C1 segment of cervical spinal cord (tissue), 14 donors: ENCODE data around the gene STAT5A.

Experiments
- DNase-seq, 14 donors: peaks; one replicate each; lab custom pipeline; 2025; lab: John Stamatoyannopoulos, UW

The STAT5A gene

DNA sequence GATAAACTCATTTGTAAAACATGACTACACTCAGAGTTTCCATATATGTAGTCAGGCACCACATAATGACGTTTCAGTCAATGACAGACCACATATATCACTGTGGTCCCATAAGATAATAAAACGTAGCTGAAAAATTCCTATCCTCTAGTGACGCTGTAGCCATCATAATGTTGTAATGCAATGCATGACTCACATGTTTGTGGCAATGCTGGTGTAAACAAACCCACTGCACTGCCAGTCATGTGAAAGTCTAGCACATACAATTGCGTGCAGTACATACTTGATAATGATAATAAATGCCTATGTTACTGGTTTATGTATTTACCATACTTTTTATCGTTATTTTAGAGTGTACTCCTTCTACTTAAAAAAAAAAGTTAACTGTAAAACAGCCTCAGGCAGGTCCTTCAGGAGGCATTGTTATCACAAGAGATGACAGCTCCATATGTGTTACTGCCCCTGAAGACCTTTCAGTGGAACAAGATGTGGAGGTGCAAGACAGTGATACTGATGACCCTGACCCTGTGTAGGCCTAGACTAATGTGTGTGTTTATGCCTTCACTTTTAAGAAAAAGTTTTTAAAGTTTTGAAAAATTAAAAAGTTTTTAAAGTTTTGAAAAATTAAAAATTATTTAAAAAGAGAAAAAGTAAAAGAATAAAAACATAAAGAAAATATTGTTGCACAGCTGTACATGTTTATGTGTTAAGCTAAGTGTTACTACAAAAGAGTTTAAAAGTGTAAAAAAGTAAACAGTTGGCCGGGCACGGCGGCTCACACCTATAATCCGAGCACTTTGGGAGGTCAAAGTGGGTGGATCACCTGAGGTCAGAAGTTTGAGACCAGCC, 21.2 kb upstream of the STAT5A start:
- DNase-seq = no peak

DNA sequence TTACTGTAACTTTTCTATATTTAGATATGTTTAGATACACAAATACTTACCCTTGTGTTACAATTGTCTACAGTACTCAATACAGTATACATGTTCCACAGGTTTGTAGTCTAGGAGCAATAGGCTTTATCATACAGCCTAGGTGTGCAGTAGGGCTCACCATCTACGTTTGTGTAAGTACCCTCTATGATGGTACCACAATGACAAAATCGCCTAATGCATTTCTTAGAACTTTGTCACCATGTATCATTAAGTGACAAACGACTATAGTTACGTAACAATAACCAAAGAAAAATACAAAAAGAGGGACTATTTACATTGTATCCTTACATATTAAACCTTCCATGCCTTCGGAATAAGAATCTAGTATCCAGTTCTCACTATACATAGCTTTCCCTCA, 20.1 kb upstream of the STAT5A start:
- DNase-seq = no peak

DNA sequence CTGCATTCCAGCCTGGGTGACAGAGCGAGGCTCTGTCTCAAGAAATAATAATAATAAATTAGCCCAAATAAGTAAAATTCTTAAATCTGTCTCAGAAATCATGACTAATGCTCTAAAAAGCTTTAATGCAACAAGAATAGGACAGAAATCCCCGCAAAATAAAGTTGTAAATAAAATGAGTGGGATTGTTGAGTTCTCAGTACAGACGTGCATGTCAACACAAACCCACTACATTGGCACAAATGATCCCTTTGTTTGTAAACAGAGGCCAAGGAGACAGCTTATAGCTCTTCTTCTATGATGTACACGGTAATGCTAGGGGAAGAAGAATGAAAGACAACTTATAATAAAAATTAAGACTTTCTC, 18.1 kb upstream of the STAT5A start:
- DNase-seq = no peak

DNA sequence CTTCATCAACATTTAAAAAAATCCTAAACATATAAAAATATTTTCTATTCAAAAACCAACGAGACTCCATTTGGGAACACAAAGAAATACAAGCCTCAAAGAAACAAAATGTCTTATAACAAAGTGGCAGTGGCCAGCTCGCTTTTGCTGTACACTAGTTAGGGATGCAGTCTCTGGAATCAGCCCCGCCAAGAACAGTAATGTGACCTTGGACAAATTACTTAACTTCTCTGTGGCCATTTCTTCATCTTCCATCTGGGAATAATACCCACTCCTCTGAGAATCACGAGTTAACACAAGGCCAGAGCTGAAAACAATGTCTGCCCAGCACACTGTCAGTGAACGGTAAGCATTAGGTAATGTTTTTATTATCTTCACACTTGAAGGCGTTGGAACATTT, 17.7 kb upstream of the STAT5A start:
- no peak for DNase-seq

DNA sequence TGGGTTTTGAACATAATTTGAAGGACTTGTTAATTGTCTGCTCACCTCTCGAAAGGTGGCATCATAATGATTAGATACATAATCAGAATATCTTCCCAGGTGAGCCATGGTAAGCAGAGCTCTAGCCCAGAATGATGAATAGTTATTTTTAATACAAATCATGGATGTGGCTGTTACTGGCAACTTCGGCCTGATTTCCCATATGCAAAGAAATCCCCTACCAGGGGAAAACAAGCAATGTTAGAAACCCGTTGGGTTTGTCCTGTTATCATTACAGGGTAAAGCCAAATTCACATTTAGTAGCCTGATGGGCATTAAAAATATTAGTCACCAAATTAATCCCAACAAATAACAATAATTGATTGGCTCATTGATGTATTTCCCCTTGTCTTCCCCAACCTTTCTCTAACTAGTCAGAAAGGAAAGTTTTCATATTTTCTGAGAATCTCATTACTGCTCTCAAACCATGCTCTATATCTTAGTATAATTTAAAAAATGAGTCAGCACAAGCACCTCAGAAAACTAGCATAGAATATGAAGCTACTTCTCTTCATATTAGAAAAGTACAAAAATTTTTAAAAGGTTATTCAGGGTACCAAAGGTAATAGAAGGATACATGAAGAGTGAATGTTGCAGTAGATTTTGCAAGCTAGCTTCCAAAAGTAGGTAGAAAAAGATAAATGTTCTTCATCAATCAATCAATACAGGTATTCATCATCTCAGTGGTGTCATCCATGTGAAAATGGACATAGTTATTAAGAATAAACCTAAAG, 17.1 kb upstream of the STAT5A start:
- no peak for DNase-seq

DNA sequence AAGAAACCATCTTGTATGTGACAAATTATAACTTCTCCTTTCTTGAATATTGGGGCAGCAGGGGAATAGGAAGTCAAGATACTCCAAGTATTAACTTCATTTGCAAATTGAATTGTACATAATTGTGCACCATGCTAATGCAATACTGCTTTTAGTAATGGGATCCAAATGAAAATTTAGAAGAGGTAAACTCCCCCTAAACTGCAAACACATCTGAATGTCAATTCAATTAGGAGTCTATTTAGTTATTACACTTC, 16.6 kb upstream of the STAT5A start:
- DNase-seq = no peak

DNA sequence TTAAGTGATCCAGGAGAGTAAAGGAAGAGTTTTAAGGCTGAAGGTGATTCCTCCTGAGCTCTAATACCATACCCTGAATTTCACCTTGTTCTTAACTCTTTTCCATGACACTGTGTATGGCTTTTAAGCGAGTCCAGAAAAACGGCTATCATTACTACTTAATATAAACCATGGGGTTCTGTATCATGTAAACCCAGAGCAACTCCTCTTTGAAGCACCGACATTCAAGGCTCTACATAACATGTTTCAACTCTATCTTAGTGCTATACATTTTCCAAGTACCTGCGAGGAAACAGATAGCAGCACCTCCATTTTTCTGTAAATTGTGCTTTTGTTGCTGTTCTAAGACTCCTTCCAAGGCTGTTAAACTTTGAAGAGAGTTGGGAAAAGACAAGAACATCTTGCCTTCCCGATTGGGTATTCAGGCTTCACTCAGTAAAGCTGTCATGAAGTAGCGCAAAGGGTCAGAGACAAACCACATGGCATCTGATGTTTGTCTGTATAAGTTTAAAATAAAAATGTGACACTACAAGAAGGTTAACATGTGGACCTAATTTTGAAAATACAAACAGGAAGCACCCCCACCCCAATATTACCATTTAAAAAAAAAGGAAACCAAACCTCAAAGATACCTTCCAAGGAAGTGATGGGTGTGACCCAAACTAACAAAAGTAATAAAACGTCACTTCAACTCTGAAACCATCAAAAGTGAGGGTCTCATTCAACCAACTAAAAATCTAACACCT, 16.0 kb upstream of the STAT5A start:
- no peak for DNase-seq

DNA sequence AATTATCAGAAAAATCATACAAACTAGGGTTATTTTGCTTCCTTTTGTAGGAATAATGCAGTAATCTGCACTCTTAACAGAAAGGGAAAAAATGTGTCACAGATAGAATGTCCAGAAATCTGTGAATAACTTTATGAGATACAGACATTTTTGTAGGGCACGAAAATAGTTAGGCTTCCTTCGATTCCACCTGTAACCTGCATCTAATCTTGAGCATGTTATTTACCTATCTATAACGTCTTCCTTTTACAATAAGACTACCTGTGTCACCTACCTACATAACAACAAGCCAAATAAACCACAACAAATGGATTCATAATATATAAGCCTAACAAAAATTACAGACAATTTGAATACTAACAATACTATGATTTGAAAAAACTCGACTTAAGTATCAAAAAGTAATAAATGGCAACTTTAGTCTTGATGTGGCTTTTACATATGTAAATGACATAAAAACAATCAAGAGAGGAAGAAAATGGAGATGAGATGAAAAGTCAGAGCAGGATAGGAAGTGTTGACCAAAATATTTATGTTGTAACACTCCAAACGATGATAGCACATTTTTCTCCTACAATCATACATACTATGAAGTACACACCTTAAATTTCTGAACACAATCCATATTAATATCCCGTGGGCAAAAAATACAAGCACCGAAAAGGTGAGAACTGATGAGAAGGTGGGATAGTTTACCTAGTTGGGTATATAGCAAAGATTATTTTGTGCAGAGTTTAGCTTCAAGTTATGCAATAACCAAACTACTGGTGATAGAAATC, 14.6 kb upstream of the STAT5A start:
- no peak for DNase-seq

DNA sequence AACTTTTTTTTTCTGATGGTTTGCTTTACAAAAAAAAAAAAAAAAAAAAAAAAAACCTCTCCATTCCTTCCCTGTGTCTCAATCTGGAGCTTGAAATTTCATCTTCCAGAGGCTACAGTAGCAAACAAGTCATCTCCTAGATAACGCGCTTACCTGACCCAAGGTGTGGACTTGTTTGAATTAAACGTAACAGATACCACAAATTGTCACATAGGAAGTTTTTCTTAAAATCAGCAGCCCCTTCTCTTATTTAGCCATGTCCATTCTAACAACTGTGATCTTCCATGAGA, 14.1 kb upstream of the STAT5A start:
- DNase-seq = no peak

DNA sequence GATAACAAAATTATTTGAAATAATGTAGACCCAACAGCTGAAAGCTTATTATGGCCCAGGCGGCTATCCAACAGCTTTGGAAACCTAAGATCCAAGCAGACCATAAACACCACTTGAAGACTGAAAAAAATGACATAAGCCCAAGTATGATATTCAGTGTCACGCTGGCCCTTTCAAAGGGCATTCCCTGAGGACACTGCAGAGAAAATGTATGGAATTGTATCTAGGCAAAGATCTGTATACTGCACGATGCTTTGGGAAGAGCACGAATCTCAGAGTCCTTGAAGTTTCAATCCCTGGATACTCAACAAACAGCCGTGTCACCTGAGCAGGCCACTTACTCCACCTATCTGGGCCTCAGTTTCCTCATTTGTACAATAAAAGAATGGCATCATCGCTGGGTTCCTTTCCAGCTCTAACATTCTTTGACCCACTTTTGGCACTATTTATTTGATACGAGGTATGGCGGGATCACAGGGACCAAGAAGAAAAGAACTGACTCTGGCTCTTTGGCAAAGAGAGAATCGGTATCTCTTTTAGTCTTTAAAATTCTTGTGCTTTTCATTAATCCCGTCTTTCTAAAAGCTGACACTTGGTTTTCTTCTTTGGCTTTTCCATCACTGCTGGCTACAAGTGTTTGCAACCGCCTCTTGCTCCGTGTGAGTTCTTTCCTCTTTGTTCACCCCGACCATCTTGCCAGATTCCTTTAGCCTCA, 13.3 kb upstream of the STAT5A start:
- DNase-seq = peak in 1 of 14 donors; percentile 39

DNA sequence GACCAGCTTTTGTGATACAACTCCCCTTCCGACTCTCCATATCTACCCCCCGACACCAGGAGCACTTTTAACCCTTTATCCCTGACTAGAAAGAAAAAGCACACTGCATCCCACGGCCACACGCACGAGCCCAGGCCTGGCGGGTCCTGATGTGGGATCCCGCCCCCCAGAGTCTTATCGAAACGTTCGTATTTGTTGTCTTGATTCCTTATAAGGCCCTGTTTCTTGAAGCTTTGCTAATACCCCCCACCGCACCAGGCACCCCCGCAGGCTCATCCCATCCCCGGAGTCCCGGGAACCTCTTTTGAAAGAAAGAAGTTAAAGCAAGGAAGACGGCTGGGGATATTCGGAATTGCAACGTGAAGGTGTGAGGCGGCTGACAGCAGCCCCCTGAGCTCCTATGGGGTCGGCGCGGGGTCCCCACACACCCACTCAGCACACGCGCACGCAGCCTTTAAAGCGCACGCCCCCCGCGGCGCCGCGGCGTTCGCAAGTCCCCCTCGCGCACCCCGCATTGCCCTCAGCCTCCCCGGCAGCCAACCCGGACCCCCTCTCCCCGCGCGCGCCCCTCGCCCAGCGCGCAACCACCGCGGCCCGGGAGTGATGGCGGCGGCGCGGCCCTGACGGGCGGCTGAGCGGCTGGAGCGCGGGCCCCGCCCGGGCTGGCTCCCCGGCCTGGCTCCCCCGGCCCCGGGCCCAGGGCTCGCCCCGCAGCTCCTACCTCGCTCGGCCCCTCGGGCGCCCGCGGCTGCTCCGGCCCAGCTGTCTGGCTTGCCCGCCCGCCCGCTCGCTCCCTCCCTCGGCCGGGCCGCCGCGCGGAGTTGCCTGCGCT, 12.6 kb upstream of the STAT5A start:
- peak in 8 of 14 donors; percentile 7 to 47 (median 30) for DNase-seq

DNA sequence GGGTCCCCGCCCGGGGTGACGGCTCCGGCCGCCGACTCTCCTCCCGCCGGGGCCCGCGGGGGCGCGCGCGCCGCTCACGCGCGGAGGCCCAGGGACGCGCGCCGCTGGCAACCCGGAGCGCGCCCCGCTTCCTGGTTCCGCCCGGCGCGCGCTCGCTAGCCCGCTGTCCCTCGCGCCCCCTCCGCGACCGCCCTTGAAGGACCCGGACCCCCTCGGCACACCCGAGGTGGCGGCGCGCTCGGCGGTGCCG, 12.0 kb upstream of the STAT5A start, which contains the start of gene STAT5B:
STAT5B (minus strand) TSS at position 33 of the 250 bp plus-strand sequence. CDS start 44,264 bp downstream, outside the sequence.
- DNase-seq = peak in 10 of 14 donors; percentile 29 to 84 (median 55)

DNA sequence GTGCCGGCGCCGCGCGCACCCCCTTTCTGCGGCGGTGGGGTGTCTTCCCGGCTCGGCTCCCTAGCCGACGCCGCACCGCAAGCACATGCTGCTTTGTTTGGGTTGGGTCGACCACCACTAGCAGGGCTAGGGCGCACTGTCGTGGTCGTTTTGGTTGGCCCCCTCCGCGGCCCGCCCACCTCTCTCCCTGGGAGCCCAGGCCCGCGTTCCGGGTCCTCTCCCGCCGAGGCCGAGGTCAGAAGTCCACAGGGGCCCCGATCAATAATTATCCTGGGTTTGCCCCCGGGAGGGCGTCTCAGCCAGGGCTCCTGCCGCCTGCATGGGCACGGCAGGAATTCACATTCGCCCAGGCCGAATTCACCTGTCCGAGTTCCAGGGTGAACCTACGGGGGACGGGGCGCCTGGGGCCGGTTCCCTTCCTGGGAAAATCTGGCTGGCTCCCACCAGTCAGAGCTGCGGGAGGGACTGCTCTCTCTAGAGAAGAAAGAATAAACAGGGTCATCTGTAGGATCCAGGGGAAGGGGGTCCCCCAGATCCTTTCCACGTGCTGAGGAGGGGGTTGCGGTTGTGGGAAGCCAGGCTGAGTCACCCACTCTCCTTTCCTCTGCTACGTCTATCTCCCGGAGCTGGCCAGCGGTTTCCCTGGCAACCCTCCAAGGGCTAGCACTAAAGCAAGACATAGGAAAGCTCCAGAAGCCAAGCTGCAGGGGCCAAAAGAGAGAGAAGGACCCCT, 11.5 kb upstream of the STAT5A start:
- peak in 11 of 14 donors; percentile 19 to 83 (median 50) for DNase-seq

DNA sequence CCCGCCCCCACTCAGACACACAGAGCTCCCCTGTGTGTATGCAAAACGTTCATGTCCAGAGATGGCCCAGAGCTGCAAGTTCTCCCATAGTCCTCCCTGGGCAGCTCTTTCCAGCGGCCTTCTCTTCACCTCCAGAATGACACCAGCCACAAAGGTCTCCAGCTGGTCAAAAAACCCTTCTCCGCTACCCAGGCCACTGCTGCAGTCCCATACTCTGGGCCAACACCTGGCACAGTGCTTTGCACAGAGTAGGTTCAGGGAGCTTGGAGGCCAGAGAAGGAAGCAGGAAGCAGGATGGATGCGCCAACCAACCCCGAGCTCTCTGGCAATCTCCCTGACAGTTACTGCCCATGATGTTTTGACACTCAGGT, 11.0 kb upstream of the STAT5A start:
- no peak for DNase-seq

DNA sequence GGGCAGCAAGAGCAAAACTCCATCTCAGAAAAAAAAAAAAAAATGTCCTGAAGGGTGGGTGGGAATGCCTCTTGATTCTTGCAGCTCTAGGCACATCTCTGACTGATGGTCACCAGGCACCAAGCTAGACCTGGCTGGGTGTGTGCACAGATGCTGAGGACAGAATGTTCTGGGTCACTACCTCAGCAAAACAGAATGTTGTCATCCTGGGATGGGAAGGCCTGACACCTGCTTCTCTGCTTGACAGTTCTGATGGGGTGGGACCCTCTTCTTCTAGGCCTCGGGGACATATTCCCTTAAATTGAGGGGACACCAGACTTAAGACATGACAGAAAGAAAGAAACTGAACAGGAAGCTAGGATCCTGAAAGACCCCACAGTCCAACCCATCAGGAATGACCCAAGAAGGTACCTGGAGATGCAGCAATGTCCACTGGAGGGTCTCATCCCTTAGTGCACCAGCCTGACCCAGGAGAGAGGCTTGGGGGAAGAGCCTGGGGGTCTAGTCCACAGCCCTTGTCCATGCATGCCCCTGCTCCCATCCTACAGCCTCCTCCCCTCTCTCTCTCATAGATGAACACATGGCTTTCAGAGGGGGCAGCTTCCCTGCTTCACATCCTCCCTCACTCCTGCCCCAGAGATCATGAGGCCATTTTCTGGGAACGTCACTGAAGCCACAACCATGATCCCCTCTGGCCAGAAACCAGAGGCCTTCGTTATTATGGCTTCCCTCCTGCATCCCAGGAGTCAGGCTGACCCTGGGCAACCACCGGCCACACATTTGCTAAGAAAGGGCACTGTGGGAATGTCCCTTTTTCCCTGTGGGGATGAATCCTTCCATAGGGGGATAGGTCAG, 8.3 kb upstream of the STAT5A start:
- DNase-seq = no peak

DNA sequence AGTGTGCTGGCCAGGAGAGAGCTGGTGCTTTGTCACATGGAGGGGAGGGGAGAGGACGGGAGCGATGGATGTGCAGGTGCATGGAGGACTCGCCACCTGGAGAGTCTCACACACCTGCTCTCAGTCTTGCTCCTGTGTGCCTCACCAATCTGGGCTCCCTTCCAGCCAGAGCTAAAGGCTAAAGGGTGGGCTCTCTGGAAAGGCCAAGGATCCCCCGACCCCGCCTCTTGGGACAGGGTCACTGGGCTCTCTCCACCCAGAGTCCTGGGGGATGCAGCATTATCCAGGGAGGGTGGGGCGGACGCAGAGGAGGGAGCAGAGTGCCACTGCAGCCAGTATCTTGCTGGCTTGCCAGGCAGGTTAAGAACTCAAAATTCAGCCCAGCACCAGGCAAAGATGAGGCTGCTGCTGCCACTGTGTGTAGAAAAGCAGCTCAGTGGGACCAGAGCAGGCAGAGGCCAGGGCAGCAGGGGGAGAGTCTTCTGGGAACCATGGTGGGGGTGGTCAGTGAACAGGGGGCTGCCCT, 6.7 kb upstream of the STAT5A start:
- DNase-seq = peak in 1 of 14 donors; percentile 23

DNA sequence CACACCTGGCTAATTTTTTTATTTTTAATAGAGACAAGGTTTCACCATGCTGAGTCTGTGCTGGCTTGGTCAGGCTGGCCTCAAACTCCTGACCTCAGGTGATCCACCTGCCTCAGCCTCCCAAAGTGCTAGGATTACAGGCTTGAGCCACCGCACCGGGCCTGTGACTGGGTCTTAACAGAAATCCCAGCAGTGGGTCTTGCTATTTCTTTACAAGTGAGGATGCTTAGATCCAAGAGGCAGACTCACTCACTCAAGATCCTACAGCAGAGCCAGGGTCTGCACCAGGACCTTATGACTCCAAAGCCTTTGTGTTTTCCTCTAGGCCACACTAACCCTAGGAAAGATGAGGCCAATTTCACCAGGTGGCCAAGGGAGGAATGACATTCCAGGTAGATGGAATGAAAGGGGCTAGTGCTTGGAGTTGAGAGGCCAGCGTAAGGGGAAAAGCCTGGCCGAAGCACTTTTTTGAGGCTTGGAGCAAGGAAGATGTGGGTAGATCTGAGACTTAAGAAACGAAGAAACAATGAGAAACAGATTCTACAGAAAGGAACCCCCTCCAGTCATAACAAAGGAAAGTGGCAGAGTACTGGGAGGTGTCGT, 5.7 kb upstream of the STAT5A start:
- no peak for DNase-seq
